Activated CD8-positive, alpha-beta T cell treated with anti-CD3 and anti-CD28 coated beads for 36 hours (primary cell): ENCODE data around the gene TRAPPC11. TPM values are rescaled to one million over a fixed set of nuclear protein-coding genes. Genes with fewer than 3 reads are reported as not detected.

Source experiments
- ATAC-seq: fragments of 200-7000 bp; cut with Tn5 transposase; one replicate; pipeline ENCODE4 v1.10.0; 2021; ENCODE audit warnings: mild to moderate bottlenecking, moderate library complexity
- CTCF ChIA-PET: fragments of 350-600 bp; sonication (Branson Sonifier 250); formaldehyde crosslinking; loops from one replicate; lab custom pipeline; 2021; ENCODE audit warnings: antibody characterized with exemption; lab: Charles Lee
- POLR2A ChIA-PET: fragments of 350-600 bp; sonication (Branson Sonifier 250); formaldehyde crosslinking; loops from one replicate; lab custom pipeline; 2021; ENCODE audit warnings: antibody characterized with exemption; lab: Charles Lee
- DNase-seq: peaks from one replicate; pipeline ENCODE4 v3.0.0-alpha.2; 2020
- H3K27ac Mint-ChIP-seq: one replicate; pipeline ENCODE4 v1.8.0; 2021; ENCODE audit warnings: mild to moderate bottlenecking, mixed read lengths
- H3K27me3 Mint-ChIP-seq: one replicate; pipeline ENCODE4 v1.8.0; 2021; ENCODE audit warnings: mixed read lengths
- H3K36me3 Mint-ChIP-seq: one replicate; pipeline ENCODE4 v1.8.0; 2021; ENCODE audit warnings: low read depth, mixed read lengths
- H3K4me1 Mint-ChIP-seq: one replicate; pipeline ENCODE4 v1.8.0; 2021; ENCODE audit warnings: low read depth, mixed read lengths
- H3K4me3 Mint-ChIP-seq: one replicate; pipeline ENCODE4 v1.8.0; 2021; ENCODE audit warnings: mild to moderate bottlenecking, moderate library complexity, mixed read lengths
- H3K9me3 Mint-ChIP-seq: one replicate; pipeline ENCODE4 v1.8.0; 2021; ENCODE audit warnings: mixed read lengths
- CTCF ChIP-seq: fragments of 200-600 bp; IDR thresholded peaks from one replicate; pipeline ENCODE4 v1.8.0; 2022; ENCODE audit warnings: antibody characterized with exemption, mild to moderate bottlenecking
- intact Hi-C: fragments of 100-400 bp; cut with micrococcal nuclease; formaldehyde crosslinking; loops from one replicate; pipeline ENCODE4 v1.10.0; 2022
- total RNA-seq, 2 experiments: library from RNA; stranded (reverse); gene quantifications; one replicate each; pipeline ENCODE4 v1.2.3, GENCODE V29; 2021

Gene TRAPPC11
- total RNA-seq, 2 experiments from 2014 or later, result 28.5 to 32.2 TPM

- Mint-ChIP-seq H3K27me3 (no peaks in the 10 kb centered on the region), H3K9me3 (no peaks in the 10 kb centered on the region), H3K4me3 (no peak overlapping the region), H3K4me1 (peaks cover 19% of the 10 kb centered on the region), H3K27ac (no peak overlapping the region), H3K36me3 (peaks cover 5% of the 10 kb centered on the region)
- POLR2A ChIA-PET, result no interaction called here
- ATAC-seq, result no peak
- intact Hi-C loops, result no loop called here
- DNase-seq, result no peak
- CTCF ChIA-PET, result no interaction called here
- TF ChIP-seq CTCF, result no peak
These were observed 22.2 kb upstream of the TRAPPC11 start for GRCh38 chr4:183636923-183637322.

- intact Hi-C loops, result no loop called here
- H3K4me3 Mint-ChIP-seq, result no peak overlapping the region
- peaks cover 19% of the 10 kb centered on the region for H3K4me1 Mint-ChIP-seq
- peak; percentile 81 for ATAC-seq
- no peak for DNase-seq
- CTCF ChIA-PET, result no interaction called here
- no peak overlapping the region for H3K27ac Mint-ChIP-seq
- peaks cover 7% of the 10 kb centered on the region for H3K36me3 Mint-ChIP-seq
- H3K9me3 Mint-ChIP-seq, result no peaks in the 10 kb centered on the region
- no peaks in the 10 kb centered on the region for H3K27me3 Mint-ChIP-seq
- no peak for TF ChIP-seq CTCF
- POLR2A ChIA-PET, result no interaction called here
These were observed 21.6 kb upstream of the TRAPPC11 start for GRCh38 chr4:183637461-183637860.

GRCh38 chr4:183638436-183638835 is 20.7 kb upstream of the TRAPPC11 start:
- no peaks in the 10 kb centered on the region for H3K27me3 Mint-ChIP-seq
- ATAC-seq (no peak), DNase-seq (no peak)
- H3K9me3 Mint-ChIP-seq, result no peaks in the 10 kb centered on the region
- peaks cover 9% of the 10 kb centered on the region for H3K36me3 Mint-ChIP-seq
- ChIA-PET CTCF (no interaction called here), POLR2A (no interaction called here)
- peaks cover 18% of the 10 kb centered on the region for H3K4me1 Mint-ChIP-seq
- TF ChIP-seq CTCF, result no peak
- intact Hi-C loops, result no loop called here
- H3K4me3 Mint-ChIP-seq, result no peak overlapping the region
- H3K27ac Mint-ChIP-seq, result no peak overlapping the region

- ChIA-PET POLR2A (no interaction called here), CTCF (no interaction called here)
- no peak for TF ChIP-seq CTCF
These were observed 19.8 kb upstream of the TRAPPC11 start for GRCh38 chr4:183639291-183639690.

GRCh38 chr4:183645326-183645725 is 13.8 kb upstream of the TRAPPC11 start:
- H3K4me3 Mint-ChIP-seq, result no peak overlapping the region
- ChIA-PET POLR2A (interaction anchor here (1.3 kb wide), 1 partner anchor 12 kb away, joined by 5 read pairs; no protein-coding TSS in a partner anchor), CTCF (no interaction called here)
- no peak overlapping the region for H3K27ac Mint-ChIP-seq
- intact Hi-C loops, result no loop called here
- no peak for TF ChIP-seq CTCF
- H3K9me3 Mint-ChIP-seq, result no peaks in the 10 kb centered on the region
- peaks cover 5% of the 10 kb centered on the region for H3K4me1 Mint-ChIP-seq
- peaks cover 25% of the 10 kb centered on the region for H3K36me3 Mint-ChIP-seq
- ATAC-seq (no peak), DNase-seq (no peak)
- H3K27me3 Mint-ChIP-seq, result no peaks in the 10 kb centered on the region

More at GRCh38 chr4:183639291-183639690, 19.8 kb upstream of the TRAPPC11 start:
- ATAC-seq, result no peak
- H3K36me3 Mint-ChIP-seq, result peaks cover 14% of the 10 kb centered on the region
- intact Hi-C loops, result no loop called here
- no peaks in the 10 kb centered on the region for H3K9me3 Mint-ChIP-seq
- H3K4me3 Mint-ChIP-seq, result no peak overlapping the region
- no peaks in the 10 kb centered on the region for H3K27me3 Mint-ChIP-seq
- no peak for DNase-seq
- no peak overlapping the region for H3K27ac Mint-ChIP-seq
- H3K4me1 Mint-ChIP-seq, result peaks cover 16% of the 10 kb centered on the region
